GM12801 (cell line): ENCODE data around the gene GALK2.

Experiments used
- TF ChIP-seq, protein P1 (sequence below): IDR thresholded peaks from one replicate; pipeline ENCODE4 v1.5.1; 2011; ENCODE audit warnings: control low read depth; ENCODE audit not compliant: insufficient read length; ENCODE audit errors: extremely low read depth

The GALK2 gene

DNA sequence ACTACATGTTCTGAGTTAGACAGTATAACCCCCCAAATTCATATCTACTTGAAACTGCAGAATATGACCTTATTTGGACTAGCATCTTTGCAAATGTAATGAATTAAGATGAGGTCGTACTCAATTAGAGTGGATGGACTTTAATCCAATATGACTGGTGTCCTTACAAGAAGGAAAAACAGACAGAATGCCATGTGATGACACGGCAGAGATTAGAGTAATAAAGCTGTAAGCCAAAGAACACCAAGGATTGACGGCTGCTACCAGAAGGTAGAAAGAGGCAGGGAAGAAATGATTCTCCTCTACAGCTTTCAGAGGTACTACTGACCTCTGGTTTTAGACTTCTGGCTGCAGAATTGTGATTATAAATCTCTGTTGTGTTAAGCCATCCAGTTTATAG, 30.3 kb downstream of the GALK2 start:
- TF ChIP-seq, protein P1, sequence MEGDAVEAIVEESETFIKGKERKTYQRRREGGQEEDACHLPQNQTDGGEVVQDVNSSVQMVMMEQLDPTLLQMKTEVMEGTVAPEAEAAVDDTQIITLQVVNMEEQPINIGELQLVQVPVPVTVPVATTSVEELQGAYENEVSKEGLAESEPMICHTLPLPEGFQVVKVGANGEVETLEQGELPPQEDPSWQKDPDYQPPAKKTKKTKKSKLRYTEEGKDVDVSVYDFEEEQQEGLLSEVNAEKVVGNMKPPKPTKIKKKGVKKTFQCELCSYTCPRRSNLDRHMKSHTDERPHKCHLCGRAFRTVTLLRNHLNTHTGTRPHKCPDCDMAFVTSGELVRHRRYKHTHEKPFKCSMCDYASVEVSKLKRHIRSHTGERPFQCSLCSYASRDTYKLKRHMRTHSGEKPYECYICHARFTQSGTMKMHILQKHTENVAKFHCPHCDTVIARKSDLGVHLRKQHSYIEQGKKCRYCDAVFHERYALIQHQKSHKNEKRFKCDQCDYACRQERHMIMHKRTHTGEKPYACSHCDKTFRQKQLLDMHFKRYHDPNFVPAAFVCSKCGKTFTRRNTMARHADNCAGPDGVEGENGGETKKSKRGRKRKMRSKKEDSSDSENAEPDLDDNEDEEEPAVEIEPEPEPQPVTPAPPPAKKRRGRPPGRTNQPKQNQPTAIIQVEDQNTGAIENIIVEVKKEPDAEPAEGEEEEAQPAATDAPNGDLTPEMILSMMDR, result no peak

DNA sequence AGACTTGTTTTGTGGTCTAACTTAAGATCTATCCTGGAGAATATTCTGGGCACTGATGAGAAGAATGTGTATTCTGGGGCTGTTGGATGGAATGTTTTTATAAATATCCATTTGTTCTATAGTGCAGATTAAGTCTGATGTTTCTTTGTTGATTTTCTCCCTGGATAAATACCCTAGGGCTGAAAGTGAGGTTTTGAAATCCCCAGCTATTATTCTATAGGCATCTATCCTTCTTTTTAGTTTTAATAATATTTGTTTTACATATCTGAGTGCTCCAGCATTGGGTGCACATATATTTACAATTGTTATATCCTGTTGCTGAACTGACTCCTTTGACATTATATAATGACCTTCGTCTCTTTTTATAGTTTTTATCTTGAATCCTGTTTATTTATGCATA, 42.9 kb downstream of the GALK2 start:
- TF ChIP-seq, protein P1, result no peak

DNA sequence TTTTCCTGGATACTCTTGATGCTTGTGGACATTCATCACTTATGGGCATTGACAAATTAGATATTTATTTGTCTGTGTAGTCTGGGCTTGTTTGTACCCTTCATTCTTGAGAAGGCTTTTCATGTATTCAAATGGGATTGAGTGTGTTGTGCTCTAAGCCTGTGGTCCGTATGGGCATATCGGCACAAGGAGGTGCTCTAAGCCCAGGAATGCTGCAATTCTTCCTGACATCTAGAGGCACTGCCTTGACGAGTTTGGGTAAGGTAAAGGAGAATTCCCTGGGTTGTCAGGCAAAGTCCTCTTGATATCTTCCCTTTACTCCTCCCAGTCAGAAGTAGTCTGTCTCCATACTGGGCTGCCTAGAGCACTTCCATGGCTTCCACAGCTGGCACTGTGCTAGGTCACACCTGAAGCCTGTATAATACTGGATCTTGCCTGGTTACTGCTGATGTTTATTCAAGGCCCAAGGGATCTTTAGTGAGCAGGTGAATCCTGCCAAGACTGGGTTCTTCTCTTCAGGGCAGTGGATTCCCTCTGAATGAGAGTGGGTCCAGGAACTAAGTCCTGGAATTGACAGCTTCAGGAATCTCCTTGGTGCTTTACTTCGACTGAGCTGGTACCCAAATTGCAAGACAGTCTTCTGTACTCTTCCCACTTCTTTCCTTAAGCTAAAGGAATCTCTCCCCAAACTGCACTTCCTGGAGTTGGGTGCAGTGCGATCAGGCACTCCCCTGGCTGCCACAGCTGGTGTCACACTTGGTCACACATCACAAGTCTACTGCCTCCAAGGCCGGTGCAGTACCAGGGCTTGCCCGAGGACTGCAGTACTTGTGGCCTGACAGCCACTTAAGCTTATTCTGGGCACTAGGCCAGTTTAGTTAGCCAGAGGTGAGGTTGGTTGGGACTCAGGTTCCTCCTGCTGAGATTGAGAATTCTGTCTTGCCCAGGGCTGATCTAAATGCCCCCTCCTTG, 46.0 kb downstream of the GALK2 start:
- TF ChIP-seq, protein P1, result no peak

DNA sequence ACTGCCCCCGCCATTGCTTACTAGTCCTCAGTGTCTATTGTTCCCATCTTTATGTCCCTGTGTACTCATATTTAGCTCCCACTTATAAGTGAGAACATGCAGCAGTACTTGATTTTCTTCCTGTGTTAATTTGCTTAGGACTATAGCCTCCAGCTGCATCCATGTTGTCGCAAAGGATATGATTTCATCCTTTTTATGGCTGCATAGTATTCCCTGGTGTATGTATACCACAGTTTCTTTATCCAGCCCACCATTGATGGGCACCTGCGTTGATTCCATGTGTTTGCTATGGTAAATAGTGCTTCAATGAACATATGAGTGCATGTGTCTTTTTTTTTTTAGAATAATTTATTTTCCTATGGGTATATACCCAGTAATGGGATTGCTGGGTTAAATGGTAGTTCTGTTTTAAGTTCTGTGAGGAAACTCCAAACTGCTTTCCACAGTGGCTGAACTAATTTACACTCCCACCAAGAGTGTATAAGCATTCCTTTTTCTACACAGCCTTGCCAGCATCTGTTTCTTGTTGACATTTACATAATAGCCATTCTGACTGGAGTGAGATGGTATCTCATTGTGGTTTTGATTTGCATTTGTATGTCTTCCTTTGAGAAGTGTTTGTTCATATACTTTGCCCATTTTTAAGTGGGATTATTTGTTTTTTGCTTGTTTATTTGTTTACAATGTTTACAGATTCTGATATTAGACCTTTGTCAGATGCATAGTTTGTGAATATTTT, 53.7 kb downstream of the GALK2 start:
- TF ChIP-seq, protein P1, result no peak

DNA sequence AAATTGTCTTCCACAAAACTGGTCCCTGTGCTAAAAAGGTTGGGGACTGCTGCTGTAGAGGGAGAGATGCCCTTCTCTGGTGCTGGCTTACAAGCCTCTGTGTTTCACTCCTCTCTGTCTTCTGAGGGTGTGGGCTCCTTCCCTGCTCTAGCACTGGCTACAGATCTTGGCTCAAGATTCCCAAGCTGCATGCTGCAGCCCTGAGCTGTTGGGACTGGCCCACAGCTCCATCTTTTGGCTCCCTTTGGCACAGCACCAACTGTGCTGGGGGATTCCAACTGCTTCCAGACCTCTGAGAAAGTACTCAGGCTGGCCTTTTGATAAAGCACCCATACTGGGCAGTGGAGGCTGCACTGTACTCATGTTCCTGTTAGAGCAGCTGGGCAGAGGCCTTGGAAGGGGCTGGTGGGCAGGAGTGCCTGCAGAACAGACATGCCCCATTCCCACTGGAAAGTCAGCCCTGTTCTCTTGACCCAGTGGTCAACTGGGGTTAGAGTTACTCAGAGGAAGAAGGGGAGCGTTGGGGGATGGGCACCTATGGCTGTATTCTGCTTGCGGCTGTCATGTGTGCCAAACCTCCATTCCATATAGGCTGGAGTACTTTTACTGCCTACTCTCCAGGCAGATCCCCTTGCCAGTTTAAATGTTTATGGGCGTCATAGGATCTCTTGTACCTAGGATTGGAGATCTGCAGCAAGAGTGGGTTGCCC, 55.7 kb downstream of the GALK2 start:
- TF ChIP-seq, protein P1, result no peak

DNA sequence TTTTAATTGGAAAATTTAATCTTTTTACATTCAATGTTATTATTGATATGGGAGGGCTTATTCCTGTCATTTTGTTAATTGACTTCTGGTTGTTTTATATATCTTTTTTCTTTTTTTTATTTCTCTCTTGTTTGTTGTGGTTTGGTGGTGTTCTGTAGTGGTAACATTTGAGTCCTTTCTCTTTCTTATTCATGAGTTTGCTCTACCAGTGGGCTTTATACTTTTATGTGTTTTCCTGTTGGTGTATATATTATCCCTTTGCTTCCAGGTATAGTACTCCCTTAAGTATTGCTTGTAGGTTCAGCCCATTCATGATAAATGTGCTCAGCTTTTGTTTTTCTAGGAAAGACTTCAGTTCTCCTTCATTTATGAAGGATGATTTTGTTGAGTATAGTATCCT, 57.6 kb downstream of the GALK2 start:
- TF ChIP-seq, protein P1, result no peak

DNA sequence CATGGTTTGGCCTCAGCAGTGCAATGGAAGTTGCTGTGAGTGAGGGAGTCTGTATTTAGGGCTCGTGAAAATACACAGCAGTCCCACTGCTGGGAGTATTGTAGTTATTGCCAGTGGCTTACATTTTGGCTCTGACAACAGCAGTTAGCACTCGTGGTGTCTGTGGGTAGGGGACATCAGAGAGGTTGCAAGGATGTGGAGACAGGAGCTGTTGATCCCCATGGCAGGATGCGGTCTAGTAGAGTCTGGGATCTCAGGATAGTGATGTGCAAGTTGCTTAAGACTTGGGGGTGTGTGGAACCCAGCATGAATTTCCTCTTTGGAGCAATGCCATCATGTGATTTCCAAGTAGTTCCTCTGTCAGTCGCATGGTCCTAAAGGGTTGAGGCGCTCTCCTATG, 59.9 kb downstream of the GALK2 start:
- TF ChIP-seq, protein P1, result no peak
